Measurements from ENCODE around the gene TNIK.

TNIK gene

GRCh38 chr3:171485338-171485737, 25.1 kb upstream of the TNIK start:
- no peaks in the 10 kb centered on the region for H3K4me1 Mint-ChIP-seq
- no peak overlapping the region for H3K27ac Mint-ChIP-seq
- DNase-seq = no peak
- no peak overlapping the region for H3K4me3 Mint-ChIP-seq
- no peak for TF ChIP-seq CTCF (IDR thresholded peaks at IDR 0.05)
- H3K36me3 Mint-ChIP-seq (ENCODE audit: low read depth) = no peaks in the 10 kb centered on the region
- H3K9me3 Mint-ChIP-seq = no peaks in the 10 kb centered on the region
- no peaks in the 10 kb centered on the region for H3K27me3 Mint-ChIP-seq (ENCODE audit: low read depth, poor library complexity)

- no peak overlapping the region for H3K27ac Mint-ChIP-seq
- DNase-seq = no peak
- H3K4me1 Mint-ChIP-seq = no peaks in the 10 kb centered on the region
- no peak overlapping the region for H3K4me3 Mint-ChIP-seq
- H3K9me3 Mint-ChIP-seq = no peaks in the 10 kb centered on the region
- H3K27me3 Mint-ChIP-seq (ENCODE audit: low read depth, poor library complexity) = no peaks in the 10 kb centered on the region
- TF ChIP-seq CTCF (IDR thresholded peaks at IDR 0.05) = no peak
- no peaks in the 10 kb centered on the region for H3K36me3 Mint-ChIP-seq (ENCODE audit: low read depth)
These were observed 20.8 kb upstream of the TNIK start for GRCh38 chr3:171481011-171481410.

- H3K27me3 Mint-ChIP-seq (ENCODE audit: low read depth, poor library complexity) = no peaks in the 10 kb centered on the region
- H3K27ac Mint-ChIP-seq = no peak overlapping the region
- TF ChIP-seq CTCF (IDR thresholded peaks at IDR 0.05) = no peak
- H3K4me1 Mint-ChIP-seq = no peaks in the 10 kb centered on the region
- H3K4me3 Mint-ChIP-seq = no peak overlapping the region
- no peaks in the 10 kb centered on the region for H3K36me3 Mint-ChIP-seq (ENCODE audit: low read depth)
- H3K9me3 Mint-ChIP-seq = no peaks in the 10 kb centered on the region
- no peak for DNase-seq
These were observed 20.3 kb upstream of the TNIK start for GRCh38 chr3:171480526-171480925.

GRCh38 chr3:171476532-171477102, 16.4 kb upstream of the TNIK start:
- no peaks in the 10 kb centered on the region for H3K9me3 Mint-ChIP-seq
- no peak overlapping the region for H3K4me3 Mint-ChIP-seq
- H3K27me3 Mint-ChIP-seq (ENCODE audit: low read depth, poor library complexity) = peaks cover 3% of the 10 kb centered on the region
- DNase-seq = no peak
- no peaks in the 10 kb centered on the region for H3K4me1 Mint-ChIP-seq
- no peaks in the 10 kb centered on the region for H3K36me3 Mint-ChIP-seq (ENCODE audit: low read depth)
- TF ChIP-seq CTCF (IDR thresholded peaks at IDR 0.05) = no peak
- H3K27ac Mint-ChIP-seq = no peak overlapping the region

GRCh38 chr3:171472552-171472951, 12.3 kb upstream of the TNIK start:
- H3K27ac Mint-ChIP-seq = no peak overlapping the region
- H3K27me3 Mint-ChIP-seq (ENCODE audit: low read depth, poor library complexity) = peaks cover 6% of the 10 kb centered on the region
- H3K4me1 Mint-ChIP-seq = peaks cover 5% of the 10 kb centered on the region
- H3K4me3 Mint-ChIP-seq = no peak overlapping the region
- no peak for DNase-seq
- H3K36me3 Mint-ChIP-seq (ENCODE audit: low read depth) = no peaks in the 10 kb centered on the region
- no peak for TF ChIP-seq CTCF (IDR thresholded peaks at IDR 0.05)
- H3K9me3 Mint-ChIP-seq = no peaks in the 10 kb centered on the region

- peaks cover 12% of the 10 kb centered on the region for H3K4me1 Mint-ChIP-seq
- peaks cover 6% of the 10 kb centered on the region for H3K27me3 Mint-ChIP-seq (ENCODE audit: low read depth, poor library complexity)
- no peaks in the 10 kb centered on the region for H3K9me3 Mint-ChIP-seq
- no peak for DNase-seq
- no peak overlapping the region for H3K4me3 Mint-ChIP-seq
- H3K36me3 Mint-ChIP-seq (ENCODE audit: low read depth) = no peaks in the 10 kb centered on the region
- TF ChIP-seq CTCF (IDR thresholded peaks at IDR 0.05) = no peak
- no peak overlapping the region for H3K27ac Mint-ChIP-seq
These were observed 10.6 kb upstream of the TNIK start for GRCh38 chr3:171470714-171471227.
